CD4-positive, CD25-positive, alpha-beta regulatory T cell (primary cell): ENCODE measurements around the gene EVA1C. TPM values are rescaled to one million over a fixed set of nuclear protein-coding genes. Genes with fewer than 3 reads are reported as not detected.
"Not testable (repeated sequence)": the region's sequence is repeated elsewhere in the genome, so short reads cannot be mapped to it uniquely, and the experiment has no call there.

Experiments used
- ATAC-seq, 2 donors: fragments of 150-1000 bp; cut with Tn5 transposase; one replicate each; pipeline ENCODE4 v1.10.0; 2021; ENCODE audit warnings: low read depth in 2 of 2, moderate number of reproducible peaks in 2 of 2, moderate library complexity in 1 of 2
- DNase-seq, 3 donors: peaks; one replicate each; pipeline versions ENCODE4 v3.0.0 to v3.0.0-alpha.2; 2012 to 2022; ENCODE audit warnings: mixed read lengths in 1 of 3
- H3K27ac ChIP-seq: one replicate; pipeline ENCODE4 v1.7.0; 2013; ENCODE audit warnings: mild to moderate bottlenecking, low read length; ENCODE audit not compliant: insufficient read depth, poor library complexity, severe bottlenecking
- H3K27me3 ChIP-seq: one replicate; pipeline ENCODE4 v1.7.0; 2013; ENCODE audit warnings: low read length; ENCODE audit not compliant: control insufficient read depth, insufficient read depth
- H3K36me3 ChIP-seq: one replicate; pipeline ENCODE4 v1.7.0; 2013; ENCODE audit warnings: mild to moderate bottlenecking, low read length, moderate library complexity; ENCODE audit not compliant: control insufficient read depth, insufficient read depth
- H3K4me1 ChIP-seq: 2 replicates; pipeline ENCODE4 v1.7.0; 2013; ENCODE audit warnings: mild to moderate bottlenecking, low read length; ENCODE audit not compliant: insufficient read depth, control insufficient read depth, poor library complexity, severe bottlenecking
- H3K4me3 ChIP-seq: one replicate; pipeline ENCODE4 v1.7.0; 2013; ENCODE audit warnings: low read depth, mild to moderate bottlenecking, low read length, moderate library complexity
- H3K9me3 ChIP-seq, 2 experiments: 1 replicate in 1 of 2; 2 replicates in 1 of 2; pipeline ENCODE4 v1.7.0; 2013; ENCODE audit warnings: low read length in 2 of 2, mild to moderate bottlenecking in 1 of 2, moderate library complexity in 1 of 2; ENCODE audit not compliant: control insufficient read depth in 2 of 2
- H3K27ac Mint-ChIP-seq, 3 donors: one replicate each; pipeline ENCODE4 v1.8.0; 2020 to 2022; ENCODE audit warnings: mild to moderate bottlenecking in 3 of 3, mixed read lengths in 3 of 3, moderate library complexity in 2 of 3
- H3K27me3 Mint-ChIP-seq: one replicate; pipeline ENCODE4 v1.8.0; 2022; ENCODE audit warnings: mild to moderate bottlenecking, mixed read lengths
- H3K36me3 Mint-ChIP-seq: one replicate; pipeline ENCODE4 v1.8.0; 2020; ENCODE audit warnings: mixed read lengths
- H3K4me1 Mint-ChIP-seq, 4 donors: one replicate each; pipeline ENCODE4 v1.8.0; 2020 to 2022; ENCODE audit warnings: mixed read lengths in 4 of 4, mild to moderate bottlenecking in 1 of 4
- H3K4me3 Mint-ChIP-seq, 4 donors: one replicate each; pipeline ENCODE4 v1.8.0; 2020 to 2022; ENCODE audit warnings: mild to moderate bottlenecking in 4 of 4, mixed read lengths in 4 of 4, moderate library complexity in 3 of 4
- H3K9me3 Mint-ChIP-seq, 7 donors: one replicate each; pipeline ENCODE4 v1.8.0; 2020 to 2022; ENCODE audit warnings: mixed read lengths in 7 of 7, mild to moderate bottlenecking in 3 of 7, moderate library complexity in 2 of 7
- polyA plus RNA-seq, 4 donors: library from polyadenylated mRNA; unstranded; fragments of 300-500 nt; fragmentation: Illumina TruSeq; gene quantifications; one replicate each; pipeline ENCODE4 v1.2.3, GENCODE V29; 2021
- total RNA-seq: library from RNA; stranded (reverse); gene quantifications from one replicate; pipeline ENCODE4 v1.2.3, GENCODE V29; 2022

EVA1C gene
- total and polyA plus RNA-seq, 5 donors from 2014 or later, result 6.0 to 10.8 (median 8.3) TPM

GRCh38 chr21:32558106-32558505 lies 145.6 kb downstream of the EVA1C start:
- peaks cover 0 to 2% (median 0%) of the 10 kb centered on the region in 7 donors for H3K9me3 Mint-ChIP-seq
- ATAC-seq, result no peak
- H3K27me3 Mint-ChIP-seq, result no peaks in the 10 kb centered on the region
- H3K27ac ChIP-seq, result no peak overlapping the region
- H3K36me3 ChIP-seq, result no peaks in the 10 kb centered on the region
- no peaks in the 10 kb centered on the region for H3K9me3 ChIP-seq
- no peak overlapping the region for H3K4me3 Mint-ChIP-seq
- H3K27me3 ChIP-seq, result no peaks in the 10 kb centered on the region
- H3K27ac Mint-ChIP-seq, result no peak overlapping the region
- no peak for DNase-seq
- no peak overlapping the region for H3K4me3 ChIP-seq
- no peaks in the 10 kb centered on the region for H3K4me1 ChIP-seq
- peaks cover 0 to 2% (median 0%) of the 10 kb centered on the region in 4 donors for H3K4me1 Mint-ChIP-seq
- no peaks in the 10 kb centered on the region for H3K36me3 Mint-ChIP-seq

- Histone ChIP-seq H3K27ac (no peak overlapping the region), H3K4me3 (no peak overlapping the region), H3K36me3 (no peaks in the 10 kb centered on the region), H3K4me1 (no peaks in the 10 kb centered on the region), H3K9me3 (no peaks in the 10 kb centered on the region), H3K27me3 (no peaks in the 10 kb centered on the region)
- H3K4me1 Mint-ChIP-seq, result peaks cover 0 to 2% (median 0%) of the 10 kb centered on the region in 4 donors
- no peak for DNase-seq
- H3K36me3 Mint-ChIP-seq, result no peaks in the 10 kb centered on the region
- peaks cover 0 to 2% (median 0%) of the 10 kb centered on the region in 7 donors for H3K9me3 Mint-ChIP-seq
- H3K27ac Mint-ChIP-seq, result no peak overlapping the region
- H3K27me3 Mint-ChIP-seq, result no peaks in the 10 kb centered on the region
- ATAC-seq, result no peak
- H3K4me3 Mint-ChIP-seq, result no peak overlapping the region
These were observed 146.6 kb downstream of the EVA1C start for GRCh38 chr21:32559006-32559610.

DNA sequence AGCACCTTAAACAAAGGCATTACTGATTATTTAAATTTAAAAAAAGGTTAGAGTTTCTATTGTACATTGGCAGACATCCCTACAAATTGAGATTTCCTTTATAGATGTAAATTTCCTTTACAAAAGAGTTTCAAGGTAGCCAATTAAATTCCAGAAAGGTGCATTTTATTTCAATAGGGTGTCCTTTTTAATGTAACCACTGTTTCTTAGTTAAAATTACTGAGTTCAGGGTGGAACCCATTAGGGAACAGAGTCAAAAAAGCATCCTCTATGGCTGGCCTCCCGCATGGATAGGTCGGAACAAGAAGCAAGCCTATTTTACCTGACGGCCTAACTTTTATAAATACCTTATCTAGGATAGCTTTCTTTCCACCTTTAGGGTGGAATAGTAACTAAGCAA lies 148.4 kb downstream of the EVA1C start:
- Mint-ChIP-seq H3K9me3 (peaks cover 0 to 11% (median 4%) of the 10 kb centered on the region in 7 donors), H3K27me3 (no peaks in the 10 kb centered on the region), H3K36me3 (no peaks in the 10 kb centered on the region), H3K4me1 (peaks cover 0 to 2% (median 0%) of the 10 kb centered on the region in 4 donors), H3K27ac (no peak overlapping the region), H3K4me3 (no peak overlapping the region)
- ATAC-seq, result no peak
- H3K4me1 ChIP-seq, result no peaks in the 10 kb centered on the region
- peaks cover 4% of the 10 kb centered on the region for H3K27me3 ChIP-seq
- no peak for DNase-seq
- no peaks in the 10 kb centered on the region for H3K36me3 ChIP-seq
- H3K9me3 ChIP-seq, result peaks cover 3 to 10% of the 10 kb centered on the region in 2 experiments
- H3K27ac ChIP-seq, result no peak overlapping the region
- H3K4me3 ChIP-seq, result no peak overlapping the region

DNA sequence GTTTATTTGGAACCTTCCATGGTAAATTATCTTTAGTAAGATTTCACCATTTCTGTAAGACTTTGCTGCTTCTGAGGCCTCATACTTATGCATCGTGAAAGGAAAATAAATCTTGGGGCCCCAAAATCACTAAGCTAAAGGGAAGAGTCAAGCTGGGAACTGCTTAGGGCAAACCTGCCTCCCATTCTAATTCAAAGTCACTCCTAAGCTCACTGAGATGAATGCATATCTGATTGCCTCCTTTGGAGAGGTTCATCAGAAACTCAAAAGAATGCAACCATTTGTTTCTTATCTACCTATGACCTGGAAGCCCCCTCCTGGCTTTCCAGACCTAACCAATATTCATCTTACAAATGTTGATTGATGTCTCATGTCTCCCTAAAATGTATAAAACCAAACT lies 149.0 kb downstream of the EVA1C start:
- H3K36me3 ChIP-seq, DNase-seq, H3K27me3 ChIP-seq, H3K4me3 ChIP-seq, H3K27me3 Mint-ChIP-seq, H3K4me1 Mint-ChIP-seq, H3K4me3 Mint-ChIP-seq, H3K4me1 ChIP-seq, ATAC-seq, H3K36me3 Mint-ChIP-seq, H3K27ac Mint-ChIP-seq, H3K27ac ChIP-seq: not testable (repeated sequence)
- peaks cover 0 to 11% (median 4%) of the 10 kb centered on the region in 7 donors for H3K9me3 Mint-ChIP-seq
- peaks cover 3 to 10% of the 10 kb centered on the region in 2 experiments for H3K9me3 ChIP-seq

- Histone ChIP-seq H3K27me3 (peaks cover 4% of the 10 kb centered on the region), H3K4me1 (no peaks in the 10 kb centered on the region), H3K4me3 (no peak overlapping the region), H3K27ac (no peak overlapping the region), H3K36me3 (no peaks in the 10 kb centered on the region), H3K9me3 (peaks cover 3 to 10% of the 10 kb centered on the region in 2 experiments)
- peaks cover 0 to 2% (median 0%) of the 10 kb centered on the region in 4 donors for H3K4me1 Mint-ChIP-seq
- no peak overlapping the region for H3K4me3 Mint-ChIP-seq
- H3K36me3 Mint-ChIP-seq, result peaks cover 4% of the 10 kb centered on the region
- peaks cover 0 to 11% (median 4%) of the 10 kb centered on the region in 7 donors for H3K9me3 Mint-ChIP-seq
- DNase-seq, result peak in 1 of 3 donors; percentile 37
- no peaks in the 10 kb centered on the region for H3K27me3 Mint-ChIP-seq
- ATAC-seq, result no peak
- no peak overlapping the region for H3K27ac Mint-ChIP-seq
These were observed 149.9 kb downstream of the EVA1C start for GRCh38 chr21:32562426-32562825.

GRCh38 chr21:32562915-32563314 lies 150.4 kb downstream of the EVA1C start:
- peaks cover 0 to 2% (median 0%) of the 10 kb centered on the region in 4 donors for H3K4me1 Mint-ChIP-seq
- peaks cover 3 to 10% of the 10 kb centered on the region in 2 experiments for H3K9me3 ChIP-seq
- DNase-seq (peak in 1 of 3 donors; percentile 7), ATAC-seq (no peak)
- no peak overlapping the region for H3K4me3 Mint-ChIP-seq
- H3K4me1 ChIP-seq, result no peaks in the 10 kb centered on the region
- no peak overlapping the region for H3K4me3 ChIP-seq
- H3K27ac Mint-ChIP-seq, result no peak overlapping the region
- H3K27me3 Mint-ChIP-seq, result no peaks in the 10 kb centered on the region
- peaks cover 4% of the 10 kb centered on the region for H3K27me3 ChIP-seq
- H3K36me3 ChIP-seq, result no peaks in the 10 kb centered on the region
- peaks cover 0 to 11% (median 4%) of the 10 kb centered on the region in 7 donors for H3K9me3 Mint-ChIP-seq
- no peak overlapping the region for H3K27ac ChIP-seq
- H3K36me3 Mint-ChIP-seq, result peaks cover 4% of the 10 kb centered on the region

Other genes starting within 250 kb of the EVA1C start
- gene MIS18A, start 133.7 kb upstream of the EVA1C start, total RNA-seq, result 5.2 TPM
- gene MIS18A, start 133.7 kb upstream of the EVA1C start, polyA plus RNA-seq, result 10 to 100 TPM in 3 of 4 donors, 1 to 10 TPM in 1; 9.9 to 13.3 (median 11.2) TPM
- not detected for gene MRAP, start 113.9 kb upstream of the EVA1C start, total RNA-seq
- gene MRAP, start 113.9 kb upstream of the EVA1C start, polyA plus RNA-seq, result not detected
- gene URB1, start 19.7 kb upstream of the EVA1C start, total RNA-seq, result 9.4 TPM
- gene URB1, start 19.7 kb upstream of the EVA1C start, polyA plus RNA-seq, result 1 to 10 TPM; 1.5 to 3.2 (median 2.7) TPM
- gene TCP10L, start 172.8 kb downstream of the EVA1C start, total RNA-seq, result 0.37 TPM
- 1 to 10 TPM in 1 of 4 donors, under 1 TPM in 3; 0.27 to 1.1 (median 0.46) TPM for gene TCP10L, start 172.8 kb downstream of the EVA1C start, polyA plus RNA-seq
- gene CFAP298, start 199.7 kb downstream of the EVA1C start, total RNA-seq, result 21.8 TPM
- gene CFAP298, start 199.7 kb downstream of the EVA1C start, polyA plus RNA-seq, result 10 to 100 TPM; 49.1 to 62.1 (median 57.4) TPM